GM18507 (cell line): ENCODE measurements around the gene PCP2.

Experiments
- DNase-seq: peaks from one replicate; pipeline ENCODE4 v3.0.0; 2011; ENCODE audit warnings: low read depth; ENCODE audit not compliant: insufficient read length; ENCODE audit errors: extremely low spot score
- FAIRE-seq: peaks from 2 replicates; lab custom pipeline; 2011; peaks lifted over from hg19 to GRCh38; lab: Jason Lieb, UNC

The PCP2 gene

DNA sequence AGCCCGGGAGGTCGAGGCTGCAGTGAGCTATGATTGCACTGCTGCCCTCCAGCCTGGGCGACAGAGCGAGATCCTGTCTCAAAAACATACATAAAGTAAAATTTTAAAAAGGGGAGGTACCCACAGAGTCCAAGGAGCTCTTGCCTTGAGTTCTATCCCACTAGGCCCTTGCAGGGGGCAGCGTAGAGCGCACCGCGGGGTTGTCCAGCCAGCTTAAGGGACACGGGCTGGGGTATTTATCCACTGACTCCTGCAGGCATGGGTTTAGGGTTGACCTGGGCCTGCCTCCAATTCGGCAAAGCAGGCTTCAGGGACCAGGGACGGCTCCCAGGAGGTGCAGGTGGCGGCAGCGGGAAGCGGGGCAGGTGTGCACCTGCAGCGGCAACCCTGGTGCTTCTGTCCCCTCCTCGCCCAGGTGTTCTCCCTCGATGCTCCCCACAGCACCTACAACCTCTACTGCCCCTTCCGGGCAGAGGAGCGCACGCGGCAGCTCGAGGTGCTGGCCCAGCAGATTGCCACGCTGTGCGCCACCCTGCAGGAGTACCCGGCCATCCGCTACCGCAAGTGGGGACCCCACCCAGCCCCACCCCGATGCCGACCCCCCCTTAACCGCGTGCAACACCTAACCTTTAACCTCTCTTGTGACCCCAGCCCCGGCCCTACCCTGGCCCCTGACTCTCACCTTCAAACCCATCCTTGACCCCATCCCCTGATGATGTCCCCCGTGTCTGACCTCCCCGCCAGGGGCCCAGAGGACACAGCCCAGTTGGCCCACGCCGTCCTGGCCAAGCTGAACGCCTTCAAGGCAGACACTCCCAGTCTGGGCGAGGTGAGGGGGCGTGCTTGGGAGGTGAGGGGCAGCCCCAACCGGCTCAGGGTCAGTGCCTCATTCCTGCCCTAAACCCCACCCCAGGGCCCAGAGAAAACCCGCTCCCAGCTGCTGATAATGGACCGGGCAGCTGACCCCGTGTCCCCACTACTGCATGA lies 8.1 kb upstream of the PCP2 start:
- FAIRE-seq (no peak), DNase-seq (no peak)

- DNase-seq = no peak
- no peak for FAIRE-seq
Observed at GRCh38 chr19:7640803-7641202, 7.3 kb upstream of the PCP2 start.

GRCh38 chr19:7639863-7640348 lies 6.4 kb upstream of the PCP2 start:
- DNase-seq (no peak), FAIRE-seq (no peak)

DNA sequence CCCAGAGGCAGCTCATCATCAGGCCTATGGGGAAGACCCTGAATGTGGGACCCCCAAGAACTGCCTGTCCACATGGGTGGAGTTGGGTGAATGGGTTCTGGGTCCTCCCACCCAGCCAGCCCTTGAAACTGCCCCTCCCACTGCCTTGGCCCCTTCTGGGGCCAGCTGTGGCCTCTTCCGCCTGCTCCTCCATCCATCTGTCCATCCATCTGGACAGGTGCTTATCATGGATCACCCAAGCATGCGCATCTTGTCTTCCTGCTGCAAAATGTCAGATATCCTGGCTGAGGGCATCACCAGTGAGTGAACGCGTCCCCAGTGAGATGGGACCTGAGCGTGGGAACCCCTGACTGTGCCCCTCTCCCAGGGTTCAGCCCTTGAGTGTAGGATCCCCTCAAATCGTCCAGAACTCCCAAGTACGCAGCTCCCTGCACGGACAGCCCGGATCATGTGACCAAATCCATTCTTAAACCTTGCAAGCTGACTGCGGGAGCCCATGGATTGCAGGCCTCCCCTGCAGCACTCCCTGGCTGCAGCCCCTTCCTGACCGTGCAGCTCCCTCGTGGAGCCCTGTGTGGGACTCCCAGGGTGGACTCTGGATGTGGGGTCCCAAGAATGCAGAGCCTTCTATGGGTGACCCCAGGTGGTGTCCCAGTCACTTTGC lies 5.4 kb upstream of the PCP2 start:
- DNase-seq = no peak
- no peak for FAIRE-seq

DNA sequence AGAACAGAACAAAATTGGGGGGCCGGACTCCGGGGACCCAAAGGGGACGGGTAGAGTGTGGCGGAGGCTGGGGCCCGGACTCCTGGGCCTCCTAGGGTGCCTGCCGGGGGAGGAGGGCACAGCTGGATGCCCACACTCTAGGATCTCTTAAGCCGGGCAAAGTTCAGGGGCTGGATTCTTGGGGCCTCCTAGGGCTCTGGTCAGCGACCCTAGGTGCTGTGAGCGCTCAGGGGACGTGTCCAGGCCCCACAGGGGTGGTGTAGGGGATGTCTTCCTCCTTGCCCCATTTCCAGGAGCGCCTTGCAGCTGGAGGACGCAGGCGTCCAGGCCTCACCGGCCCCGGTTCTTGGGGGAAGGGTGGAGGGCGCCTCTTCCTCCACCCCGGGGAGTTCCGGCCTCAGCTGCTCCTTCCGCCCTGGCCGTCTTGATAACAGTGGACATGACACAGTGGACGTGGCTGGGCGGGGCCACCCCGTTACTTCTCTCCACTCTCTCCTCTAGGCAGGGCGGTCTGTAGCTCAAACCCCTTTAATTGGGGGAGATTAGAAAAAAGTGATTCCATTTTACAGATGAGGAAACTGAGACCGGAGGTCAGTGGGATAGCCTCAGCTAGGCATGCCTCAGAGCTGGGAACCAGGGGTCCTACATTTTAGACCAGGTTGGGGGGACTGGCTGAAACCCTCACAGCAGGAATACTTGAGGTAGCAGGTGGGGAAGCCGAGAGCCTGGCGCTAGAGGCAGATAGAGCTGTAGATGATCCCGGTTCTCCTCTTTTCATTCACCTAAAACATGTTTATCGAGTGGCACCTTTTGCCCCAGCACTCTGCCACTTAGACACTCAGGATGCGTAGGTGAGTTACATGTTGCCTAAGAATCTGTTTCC lies 4.1 kb upstream of the PCP2 start:
- FAIRE-seq = no peak
- no peak for DNase-seq

DNA sequence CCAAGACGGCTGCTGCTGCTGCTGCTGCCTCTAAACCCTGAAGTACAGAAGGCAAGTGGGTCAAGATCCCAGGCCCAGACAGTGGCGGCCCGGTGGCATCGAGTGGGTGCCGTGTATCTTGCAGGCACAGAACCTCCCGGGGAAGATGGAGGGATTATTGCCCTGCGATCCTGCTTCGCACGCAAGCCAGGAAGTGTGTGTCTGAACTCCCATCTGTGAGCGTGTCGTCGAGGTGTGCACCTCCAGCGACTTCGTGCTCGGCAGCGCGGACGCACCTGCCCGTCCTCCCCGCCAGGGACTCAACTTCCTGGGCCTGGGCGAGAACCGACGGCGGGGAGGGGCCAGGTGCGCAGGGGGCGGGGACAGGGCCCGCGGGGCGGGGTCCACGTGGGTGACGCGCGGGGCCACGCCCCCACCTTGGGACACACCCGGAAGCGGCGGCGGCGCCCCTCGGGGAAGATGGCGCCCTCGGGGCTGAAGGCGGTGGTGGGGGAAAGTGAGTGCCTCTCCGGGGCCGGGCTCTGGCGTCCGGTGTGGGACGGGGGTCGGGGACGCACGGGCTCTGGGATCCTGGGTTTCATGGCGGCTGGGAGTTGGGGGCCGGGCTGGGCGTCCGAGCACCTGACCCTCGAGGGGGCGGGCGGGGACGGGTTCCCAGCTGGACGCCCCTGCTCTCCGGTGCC lies 3.3 kb upstream of the PCP2 start, which contains the start of gene STXBP2:
STXBP2 (plus strand) TSS at position 420 of the 683 bp plus-strand sequence; CDS start at position 460, 40 bp downstream.
- FAIRE-seq = peak; percentile 96
- peak; percentile 97 for DNase-seq

- DNase-seq (no peak), FAIRE-seq (no peak)
Observed at GRCh38 chr19:7636317-7636690, 2.8 kb upstream of the PCP2 start.

DNA sequence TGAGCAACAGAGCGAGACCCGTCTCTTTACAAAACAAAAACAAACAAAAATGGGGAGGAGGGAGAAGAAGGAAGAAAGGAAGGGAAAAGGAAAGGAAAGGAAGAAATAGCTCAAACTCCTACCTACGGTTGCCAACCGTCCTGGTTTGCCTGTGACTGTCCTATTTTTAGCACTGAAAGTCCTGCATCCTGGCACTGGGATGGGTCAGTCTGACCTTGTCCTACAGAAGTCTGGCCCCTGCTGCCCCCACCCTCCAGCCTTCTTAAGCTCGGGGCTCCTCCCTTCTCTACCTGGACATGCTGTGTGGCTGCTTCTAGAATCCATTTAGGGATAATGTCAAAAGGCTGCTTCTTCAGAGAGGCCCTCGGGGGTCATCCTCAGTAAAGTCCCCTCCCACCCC lies 2.2 kb upstream of the PCP2 start:
- FAIRE-seq (no peak), DNase-seq (no peak)

- DNase-seq (no peak), FAIRE-seq (no peak)
Observed at GRCh38 chr19:7632340-7633203, 947 bp downstream of the PCP2 start.

GRCh38 chr19:7631577-7631976 lies 1.9 kb downstream of the PCP2 start:
- DNase-seq (no peak), FAIRE-seq (no peak)

- FAIRE-seq (peak; percentile 100), DNase-seq (peak; percentile 98)
Observed at GRCh38 chr19:7629347-7630054, 4.0 kb downstream of the PCP2 start, which contains the start of the genes PET100 and XAB2. PET100 (plus strand) TSS chr19:7629793; CDS start chr19:7629834, 41 bp downstream. XAB2 (minus strand) TSS chr19:7629545; CDS start chr19:7629527, 18 bp downstream.

- no peak for FAIRE-seq
- no peak for DNase-seq
Observed at GRCh38 chr19:7628589-7629311, 4.8 kb downstream of the PCP2 start.

DNA sequence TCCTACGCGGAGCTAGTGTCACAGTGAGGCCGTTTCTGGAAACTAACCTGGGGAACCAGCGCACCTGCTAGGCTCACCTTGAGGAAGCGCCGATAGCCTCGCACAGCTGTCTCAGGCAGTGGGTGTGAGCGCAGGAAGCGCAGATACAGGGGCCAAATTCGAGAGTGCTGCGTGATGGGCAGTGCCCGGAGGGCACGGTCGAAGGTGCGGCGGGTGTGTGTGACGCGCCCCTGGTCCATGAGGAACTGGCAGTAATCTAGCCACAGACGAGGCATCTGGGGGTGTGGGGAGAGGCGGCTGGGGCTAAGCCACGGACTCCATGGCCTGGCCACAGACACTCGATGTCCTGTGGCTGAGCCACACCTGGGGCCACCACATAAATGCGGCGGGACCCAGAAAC lies 6.4 kb downstream of the PCP2 start:
- DNase-seq (no peak), FAIRE-seq (no peak)

DNA sequence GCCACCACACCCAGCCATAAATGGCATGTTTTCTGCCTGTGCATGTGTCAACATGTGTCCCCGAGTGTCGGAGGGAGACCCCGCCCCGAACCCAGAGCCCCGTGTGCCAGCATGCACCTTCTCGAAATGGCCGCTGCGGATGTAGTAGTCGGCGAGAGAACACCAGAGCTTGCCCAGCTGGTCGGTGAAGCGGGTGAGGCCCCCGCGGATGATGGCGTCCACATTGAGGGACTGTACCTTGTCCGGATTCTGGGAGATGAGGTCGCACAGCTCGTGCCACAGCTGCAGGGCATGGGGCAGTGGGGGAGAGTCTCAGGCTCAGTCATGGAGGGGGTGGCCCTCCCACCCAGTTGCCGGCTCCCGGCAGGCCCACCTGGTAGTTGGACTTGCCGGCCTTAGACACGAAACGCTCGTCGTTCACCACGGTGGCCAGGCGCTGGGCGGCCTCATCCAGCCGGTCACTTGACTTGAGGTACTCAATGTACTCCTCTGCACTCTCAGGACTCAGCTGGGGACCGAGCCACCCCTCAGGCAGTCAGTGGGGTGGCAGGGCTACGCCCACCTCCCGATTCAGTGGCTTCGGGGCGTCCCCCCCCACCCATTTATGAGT lies 7.7 kb downstream of the PCP2 start:
- FAIRE-seq = no peak
- DNase-seq = no peak

DNA sequence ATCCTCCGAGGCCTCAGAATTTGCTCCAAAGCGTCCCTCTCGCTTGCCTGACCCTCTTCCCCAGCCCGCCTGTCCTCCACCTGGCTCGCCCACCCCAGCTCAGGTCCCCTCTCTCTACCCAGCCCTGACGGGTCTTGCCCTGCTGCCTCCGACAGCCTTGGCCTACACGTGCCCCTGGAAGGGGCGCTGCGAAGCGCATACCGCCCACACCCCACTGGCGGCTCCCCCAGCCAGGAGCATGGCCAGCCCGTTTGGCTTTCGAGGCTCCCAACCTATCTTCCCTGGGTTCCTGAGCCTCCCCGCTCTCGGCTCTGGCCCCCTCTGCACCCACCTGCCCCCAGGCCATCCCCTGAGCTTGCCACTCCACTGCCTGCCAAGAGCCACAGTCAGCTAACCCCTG lies 8.7 kb downstream of the PCP2 start:
- DNase-seq (no peak), FAIRE-seq (no peak)
